Activated naive CD4-positive, alpha-beta T cell (primary cell): ENCODE measurements around the gene EDAR.

Experiments
- DNase-seq, 4 experiments: peaks; one replicate each; lab custom pipeline; 2025; lab: John Stamatoyannopoulos, UW

EDAR gene

GRCh38 chr2:108923736-108924579, 65.1 kb downstream of the EDAR start:
- no peak for DNase-seq

GRCh38 chr2:108923019-108923700, 65.9 kb downstream of the EDAR start:
- DNase-seq, result no peak

DNA sequence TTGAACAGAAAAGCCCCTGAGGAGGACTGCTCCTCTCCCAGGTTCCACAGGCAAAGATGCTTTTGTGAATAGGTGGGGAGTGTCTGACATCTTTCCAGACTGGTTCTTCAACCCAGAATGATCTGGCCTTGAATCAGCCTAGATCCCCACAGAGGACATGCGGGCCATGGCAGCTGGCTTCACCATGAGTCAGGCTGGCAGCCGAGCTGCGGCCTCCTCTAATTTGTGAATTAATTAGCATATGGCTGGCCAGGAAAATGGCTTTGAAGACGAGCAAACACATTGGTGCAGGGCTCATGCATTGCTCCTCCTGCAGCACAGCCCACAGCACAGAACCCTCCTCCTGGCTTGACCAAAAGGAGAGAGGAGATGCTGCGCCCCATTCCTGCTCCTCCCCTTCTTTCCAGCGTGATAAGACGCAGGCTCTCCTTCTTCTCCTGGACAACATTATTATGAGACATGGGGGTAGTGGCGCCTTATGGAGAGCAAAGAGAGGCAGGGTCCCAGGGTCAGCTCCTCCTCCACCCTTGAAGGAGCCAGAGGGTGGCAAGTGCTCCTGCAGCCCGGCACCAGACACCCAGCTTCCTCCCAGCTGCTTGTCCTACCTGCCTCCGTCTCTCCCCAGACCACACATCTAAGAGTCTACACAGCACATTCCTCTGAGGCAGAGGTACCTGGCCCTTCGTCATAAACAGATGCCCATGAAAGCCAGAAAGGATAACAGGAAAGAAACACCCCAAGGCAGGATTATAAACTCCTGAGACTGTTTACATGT, 66.7 kb downstream of the EDAR start:
- no peak for DNase-seq

DNA sequence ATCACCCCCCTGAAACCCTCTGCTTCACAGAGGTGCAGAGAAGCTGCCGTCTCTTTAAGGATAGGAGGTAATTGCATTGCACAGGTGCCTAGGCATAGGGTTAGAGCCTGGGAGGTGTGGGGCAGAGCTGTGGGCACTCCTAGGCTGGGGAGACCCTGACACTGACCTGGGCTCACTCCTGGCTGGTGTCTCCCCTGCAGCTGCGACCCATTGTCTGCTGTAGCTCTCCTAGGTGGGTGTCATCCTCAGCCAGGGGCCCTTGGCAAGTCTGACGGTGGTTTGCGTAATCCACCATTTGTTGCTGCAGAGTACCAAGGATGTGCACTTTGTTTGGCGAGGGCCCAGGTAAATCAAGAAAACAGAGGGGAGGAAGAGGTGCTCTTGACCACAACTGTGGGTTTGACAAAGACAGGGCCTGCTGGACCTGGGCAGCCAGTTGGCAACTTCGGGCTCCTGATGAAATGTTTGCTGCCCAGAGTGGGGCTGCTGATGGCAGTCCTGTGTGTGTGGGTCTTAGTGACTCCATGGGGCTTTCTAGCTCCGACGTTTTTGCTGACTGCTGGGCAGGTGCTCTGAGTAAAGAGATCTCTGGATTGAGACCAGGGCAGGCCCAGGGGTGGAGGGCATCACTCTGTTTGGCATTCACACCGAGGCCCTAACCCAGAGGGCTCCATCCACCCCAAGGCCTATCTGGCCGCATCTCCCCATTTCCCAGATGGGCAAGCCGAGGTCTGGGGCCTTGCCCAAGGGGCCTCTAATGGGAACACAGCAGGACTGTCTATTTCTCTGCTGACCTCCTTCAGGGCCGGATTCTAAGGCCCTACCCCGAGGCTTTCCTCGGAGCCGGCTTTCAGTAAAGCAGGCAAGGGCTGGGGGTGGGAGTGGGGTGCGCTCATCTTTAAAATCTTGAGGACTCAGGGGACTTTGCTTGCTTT, 67.7 kb downstream of the EDAR start:
- no peak for DNase-seq

- no peak for DNase-seq
Observed at GRCh38 chr2:108920686-108921085, 68.3 kb downstream of the EDAR start.

- DNase-seq, result no peak
Observed at GRCh38 chr2:108919571-108920373, 69.2 kb downstream of the EDAR start.

DNA sequence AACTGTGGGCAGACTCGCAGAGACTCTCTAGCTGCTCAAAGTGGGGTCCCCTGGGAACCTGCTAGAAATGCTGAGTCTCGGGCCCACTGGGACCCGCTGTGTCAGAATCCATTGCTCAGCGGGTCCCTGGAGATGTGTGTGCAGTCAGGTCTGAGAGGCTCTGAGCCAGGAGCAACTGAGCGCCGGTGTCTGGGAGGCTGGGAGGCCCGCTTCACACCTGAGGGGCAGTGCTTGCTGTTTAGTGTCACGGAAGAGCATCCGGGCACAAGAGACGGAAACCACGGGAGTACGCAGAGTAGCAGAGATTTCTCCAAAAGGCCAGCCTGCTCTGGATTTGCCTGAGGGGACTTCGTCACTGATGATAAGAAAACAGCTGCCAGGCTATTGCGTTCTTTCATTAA, 70.1 kb downstream of the EDAR start:
- DNase-seq, result no peak

DNA sequence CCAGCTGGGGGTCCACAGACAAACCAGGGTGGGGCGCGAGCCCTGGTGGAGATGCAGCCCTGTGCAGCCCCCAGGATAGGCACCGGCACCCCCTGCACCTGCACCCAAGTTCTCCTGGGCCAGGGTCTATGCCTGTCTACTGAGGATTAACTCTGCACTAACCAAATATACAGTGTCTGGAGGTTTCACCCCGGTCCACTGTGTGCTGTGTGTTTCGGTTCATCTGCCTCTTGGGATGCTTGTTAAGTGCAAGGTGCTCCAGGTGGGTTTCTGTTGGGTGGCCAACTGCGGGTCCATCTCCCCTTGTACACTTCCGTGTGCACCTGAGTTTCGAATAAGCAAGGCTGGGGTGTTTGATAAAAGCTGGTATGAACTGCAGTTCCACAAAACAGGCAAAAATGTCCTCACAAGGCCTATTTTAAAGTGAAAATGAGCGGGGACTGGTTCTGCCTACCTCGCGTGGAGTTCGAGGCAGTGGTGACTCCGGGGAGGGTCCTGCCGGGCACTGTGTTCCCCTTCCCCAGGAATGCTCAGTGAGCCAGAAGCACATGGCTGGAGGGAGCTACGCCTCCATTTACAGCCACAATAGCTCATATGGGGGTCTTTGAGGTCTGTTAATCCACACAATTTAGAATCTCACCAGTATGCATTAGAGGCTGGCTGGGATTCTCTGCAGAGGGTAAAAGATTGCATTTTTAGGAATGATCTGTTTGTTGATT, 70.7 kb downstream of the EDAR start:
- DNase-seq, result no peak

- no peak for DNase-seq
Observed at GRCh38 chr2:108917526-108917925, 71.5 kb downstream of the EDAR start.

- DNase-seq, result no peak
Observed at GRCh38 chr2:108916796-108917421, 72.1 kb downstream of the EDAR start.

DNA sequence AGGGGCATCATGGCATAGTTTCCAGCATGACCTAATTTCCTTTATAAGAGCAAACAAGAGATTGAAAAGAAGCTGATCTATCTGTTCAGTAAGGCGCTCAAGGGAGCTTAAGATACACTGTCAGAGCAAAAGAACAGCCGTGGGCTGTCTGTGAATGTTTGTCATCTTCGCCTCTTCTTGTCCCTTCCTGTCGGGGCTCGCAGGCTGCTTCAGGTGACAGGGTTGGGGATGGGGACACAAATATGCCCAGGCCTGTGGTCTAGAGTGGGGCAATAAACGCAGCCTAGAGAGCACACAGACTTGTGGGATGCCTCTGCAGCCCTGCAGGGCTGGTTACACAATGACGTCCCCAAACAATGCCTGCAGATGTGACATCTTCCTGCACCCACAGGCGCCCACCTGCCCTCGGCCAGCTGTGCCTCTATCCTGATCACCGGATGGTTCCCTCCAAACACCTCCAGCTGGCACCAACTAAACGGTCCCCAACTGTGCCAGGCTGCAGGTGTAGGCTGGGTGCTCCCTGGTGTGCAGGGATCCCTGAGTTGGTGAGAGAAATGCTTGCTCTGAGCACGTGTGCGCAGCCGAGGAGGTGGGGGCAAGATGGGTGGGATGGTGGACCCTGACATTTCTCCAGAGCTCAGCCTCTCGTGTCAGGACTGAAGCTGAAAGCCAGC, 72.8 kb downstream of the EDAR start:
- DNase-seq, result no peak

DNA sequence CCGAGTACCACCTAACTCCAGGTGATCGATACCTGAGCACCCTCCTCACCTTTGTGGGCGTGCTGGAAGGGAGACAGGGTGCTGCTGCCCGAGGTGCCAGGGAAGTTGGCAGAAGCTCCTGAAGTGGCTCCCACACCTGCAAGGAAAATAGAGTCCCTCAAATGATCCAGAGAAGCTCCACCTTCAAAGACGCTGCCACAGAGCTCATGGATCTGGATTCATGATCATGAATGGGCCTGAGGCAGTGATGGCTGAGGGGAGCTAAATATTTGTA, 76.5 kb downstream of the EDAR start:
- no peak for DNase-seq

GRCh38 chr2:108911807-108912628, 77.0 kb downstream of the EDAR start:
- no peak for DNase-seq

- no peak for DNase-seq
Observed at GRCh38 chr2:108911401-108911800, 77.6 kb downstream of the EDAR start.

DNA sequence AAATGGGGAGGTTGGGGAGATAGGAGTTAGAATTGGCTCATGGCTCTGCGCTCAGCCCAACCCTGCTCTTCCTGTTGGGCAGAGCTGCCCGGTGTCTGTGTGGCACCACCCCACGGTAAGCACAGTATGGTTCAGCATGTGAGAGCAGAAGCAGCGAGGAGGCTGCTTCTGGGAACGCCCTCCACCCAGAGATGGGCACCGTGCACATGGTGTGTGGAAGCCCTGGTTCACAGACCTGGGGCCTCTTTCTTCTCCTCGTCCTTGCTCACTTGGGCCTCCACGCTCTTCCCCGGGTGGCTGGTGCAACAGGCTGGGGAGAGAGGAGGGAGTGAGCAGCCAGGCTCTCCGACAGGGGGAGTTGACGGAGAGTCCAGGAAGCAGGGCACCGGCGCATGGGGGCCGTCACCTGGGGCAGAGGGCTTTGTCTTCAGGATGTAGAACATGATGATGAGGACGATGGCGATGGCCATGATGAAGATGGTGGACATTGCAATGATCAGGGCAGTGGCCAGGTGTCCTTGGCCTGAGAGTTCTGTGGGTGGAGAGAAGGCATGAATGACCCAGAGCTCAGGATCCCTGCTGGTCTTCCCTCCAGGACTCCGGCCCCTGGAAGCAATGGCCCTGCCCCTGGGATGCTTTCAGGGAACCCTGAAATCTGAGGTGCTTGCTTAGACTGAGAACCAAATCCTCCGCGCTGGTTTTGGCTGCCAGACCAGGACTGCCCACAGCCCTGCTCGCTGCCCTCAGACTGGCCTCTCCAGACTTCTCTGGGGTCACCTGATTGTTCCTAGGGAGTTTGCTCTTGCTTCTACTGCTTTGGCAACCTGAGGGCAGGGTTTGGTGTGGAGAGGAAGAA, 78.3 kb downstream of the EDAR start:
- DNase-seq, result no peak

DNA sequence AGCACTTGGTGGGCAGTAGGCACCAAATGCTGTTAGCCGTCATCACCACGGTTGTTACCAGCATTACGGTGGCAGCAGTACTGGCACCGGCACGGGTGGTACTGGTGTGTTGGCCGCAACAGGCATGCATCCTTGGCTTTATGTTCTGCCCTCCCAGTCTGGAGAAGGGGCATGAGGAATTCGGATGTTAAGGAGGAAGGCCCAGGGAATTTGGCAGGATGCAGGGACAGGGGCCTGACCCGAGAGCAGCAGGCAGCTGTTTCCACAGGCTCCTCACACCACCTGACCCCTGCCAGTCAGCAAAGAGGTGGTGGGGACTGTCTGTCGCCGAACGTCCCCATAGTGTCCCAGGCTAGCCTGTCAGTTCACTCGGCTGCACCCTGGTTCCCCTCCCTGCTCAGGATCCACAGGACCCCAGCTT, 79.0 kb downstream of the EDAR start:
- DNase-seq, result no peak

- DNase-seq, result no peak
Observed at GRCh38 chr2:108909275-108909823, 79.7 kb downstream of the EDAR start.
